Vagina (tissue), 2 donors: ENCODE data around the gene RAB20.

ENCODE experiments used
- CTCF ChIP-seq, 3 experiments: fragments of 450-650 bp in 2 of 3; fragments of 200-600 bp in 1 of 3; sonication (generic) in 1 of 3; IDR thresholded peaks; one replicate each; pipeline ENCODE4 v1.5.1; 2017 to 2019; ENCODE audit warnings: antibody characterized with exemption in 3 of 3, mild to moderate bottlenecking in 2 of 3, moderate library complexity in 2 of 3
- POLR2AphosphoS5 ChIP-seq, 2 donors: sonication (generic); formaldehyde crosslinking; IDR thresholded peaks; one replicate each; pipeline ENCODE4 v1.9.0; 2017; ENCODE audit warnings: antibody characterized with exemption in 2 of 2, mild to moderate bottlenecking in 2 of 2, low read depth in 1 of 2; ENCODE audit not compliant: insufficient read depth in 1 of 2

- TF ChIP-seq POLR2AphosphoS5 (IDR thresholded peaks at IDR 0.05; ENCODE audit: insufficient read depth in 1 of 2, low read depth in 1 of 2) (no peak), CTCF (IDR thresholded peaks at IDR 0.05) (no peak)
Measured at GRCh38 chr13:110564472-110564985, 3.0 kb upstream of the RAB20 start.
